A549 (cell line): ENCODE measurements around the gene TRIM25.

Experiments
- EHMT2 ChIP-seq: fragments of 200-600 bp; sonication (generic); IDR thresholded peaks from 2 replicates; pipeline ENCODE4 v1.6.1; 2016; ENCODE audit warnings: antibody characterized with exemption, low read depth, mild to moderate bottlenecking, moderate library complexity
- JUNB ChIP-seq: fragments of >200 bp; sonication (Bioruptor Twin); formaldehyde crosslinking; IDR thresholded peaks from 2 replicates; pipeline ENCODE4 v1.6.1; 2016
- REST ChIP-seq: fragments of 200-600 bp; sonication (generic); IDR thresholded peaks from 2 replicates; pipeline ENCODE4 v1.6.1; 2016; ENCODE audit warnings: antibody characterized with exemption, mild to moderate bottlenecking, moderate library complexity
- RNF2 ChIP-seq: fragments of 200-600 bp; sonication (generic); IDR thresholded peaks from 2 replicates; pipeline ENCODE4 v1.6.1; 2016; ENCODE audit warnings: low read depth, mild to moderate bottlenecking, antibody characterized with exemption, moderate library complexity, borderline replicate concordance
- TF ChIP-seq, protein P1 (sequence below): fragments of 150-350 bp; IDR thresholded peaks from 2 replicates; pipeline ENCODE4 v1.6.1; 2014; ENCODE audit warnings: low read depth, mild to moderate bottlenecking, low read length
- TF ChIP-seq, protein P2 (sequence below): fragments of >200 bp; sonication (Bioruptor Twin); formaldehyde crosslinking; IDR thresholded peaks from 3 replicates; pipeline ENCODE4 v1.5.1; 2016

DNA sequence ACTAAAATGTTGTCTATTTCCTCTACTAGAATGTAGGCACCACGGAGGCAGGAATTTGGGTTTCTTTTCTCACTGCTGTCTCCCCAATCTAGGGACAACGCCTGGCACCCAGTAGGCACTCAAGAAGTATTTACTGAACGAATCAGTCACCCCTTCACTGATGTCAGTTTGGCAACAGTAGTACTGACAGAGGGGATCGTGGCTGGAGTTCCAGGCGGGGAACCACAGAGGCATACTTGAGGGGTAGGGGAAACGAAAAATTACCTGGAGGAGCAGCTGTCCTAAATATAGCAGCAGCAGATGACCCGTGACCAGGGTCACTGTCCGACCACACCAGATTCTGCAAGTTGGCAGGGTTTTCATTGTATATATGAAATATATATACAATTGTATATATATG is 33.3 kb downstream of the TRIM25 start:
- TF ChIP-seq EHMT2 (no peak), REST (no peak), JUNB (no peak), RNF2 (no peak)
- TF ChIP-seq, protein P1, sequence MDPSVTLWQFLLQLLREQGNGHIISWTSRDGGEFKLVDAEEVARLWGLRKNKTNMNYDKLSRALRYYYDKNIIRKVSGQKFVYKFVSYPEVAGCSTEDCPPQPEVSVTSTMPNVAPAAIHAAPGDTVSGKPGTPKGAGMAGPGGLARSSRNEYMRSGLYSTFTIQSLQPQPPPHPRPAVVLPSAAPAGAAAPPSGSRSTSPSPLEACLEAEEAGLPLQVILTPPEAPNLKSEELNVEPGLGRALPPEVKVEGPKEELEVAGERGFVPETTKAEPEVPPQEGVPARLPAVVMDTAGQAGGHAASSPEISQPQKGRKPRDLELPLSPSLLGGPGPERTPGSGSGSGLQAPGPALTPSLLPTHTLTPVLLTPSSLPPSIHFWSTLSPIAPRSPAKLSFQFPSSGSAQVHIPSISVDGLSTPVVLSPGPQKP = no peak
- TF ChIP-seq, protein P2, sequence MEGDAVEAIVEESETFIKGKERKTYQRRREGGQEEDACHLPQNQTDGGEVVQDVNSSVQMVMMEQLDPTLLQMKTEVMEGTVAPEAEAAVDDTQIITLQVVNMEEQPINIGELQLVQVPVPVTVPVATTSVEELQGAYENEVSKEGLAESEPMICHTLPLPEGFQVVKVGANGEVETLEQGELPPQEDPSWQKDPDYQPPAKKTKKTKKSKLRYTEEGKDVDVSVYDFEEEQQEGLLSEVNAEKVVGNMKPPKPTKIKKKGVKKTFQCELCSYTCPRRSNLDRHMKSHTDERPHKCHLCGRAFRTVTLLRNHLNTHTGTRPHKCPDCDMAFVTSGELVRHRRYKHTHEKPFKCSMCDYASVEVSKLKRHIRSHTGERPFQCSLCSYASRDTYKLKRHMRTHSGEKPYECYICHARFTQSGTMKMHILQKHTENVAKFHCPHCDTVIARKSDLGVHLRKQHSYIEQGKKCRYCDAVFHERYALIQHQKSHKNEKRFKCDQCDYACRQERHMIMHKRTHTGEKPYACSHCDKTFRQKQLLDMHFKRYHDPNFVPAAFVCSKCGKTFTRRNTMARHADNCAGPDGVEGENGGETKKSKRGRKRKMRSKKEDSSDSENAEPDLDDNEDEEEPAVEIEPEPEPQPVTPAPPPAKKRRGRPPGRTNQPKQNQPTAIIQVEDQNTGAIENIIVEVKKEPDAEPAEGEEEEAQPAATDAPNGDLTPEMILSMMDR = no peak
